Measurements from ENCODE around the gene VPS9D1.
"Not testable (repeated sequence)": the region's sequence is repeated elsewhere in the genome, so short reads cannot be mapped to it uniquely, and the experiment has no call there.

Gene VPS9D1

GRCh38 chr16:89706518-89707260 lies 14.0 kb downstream of the VPS9D1 start:
- no peak overlapping the region for H3K4me3 ChIP-seq (ENCODE audit: low read length)
- H3K9me3 ChIP-seq (ENCODE audit: control insufficient read depth, low read length): no peaks in the 10 kb centered on the region
- no peaks in the 10 kb centered on the region for H3K4me1 ChIP-seq (ENCODE audit: control insufficient read depth, insufficient read depth, low read length)

GRCh38 chr16:89705006-89705405 lies 15.7 kb downstream of the VPS9D1 start:
- no peak for DNase-seq (ENCODE audit: low read depth)
- peaks cover 11% of the 10 kb centered on the region for H3K36me3 ChIP-seq (ENCODE audit: control insufficient read depth, insufficient read depth, low read length, severe bottlenecking)
- H3K9ac ChIP-seq (ENCODE audit: low read length): no peak overlapping the region
- peaks cover 8% of the 10 kb centered on the region for H3K4me1 ChIP-seq (ENCODE audit: control insufficient read depth, insufficient read depth, low read length)
- H3K9me3 ChIP-seq (ENCODE audit: control insufficient read depth, low read length): no peaks in the 10 kb centered on the region
- H3K4me3 ChIP-seq (ENCODE audit: low read length): no peak overlapping the region
- no peaks in the 10 kb centered on the region for H3K27me3 ChIP-seq (replicated peaks; ENCODE audit: control insufficient read depth, insufficient read depth, low read length)

More at GRCh38 chr16:89706518-89707260, 14.0 kb downstream of the VPS9D1 start:
- Histone ChIP-seq H3K36me3 (ENCODE audit: control insufficient read depth, insufficient read depth, low read length, severe bottlenecking) (peaks cover 11% of the 10 kb centered on the region), H3K27me3 (replicated peaks; ENCODE audit: control insufficient read depth, insufficient read depth, low read length) (no peaks in the 10 kb centered on the region), H3K9ac (ENCODE audit: low read length) (peak overlapping the region; percentile 68)
- no peak for DNase-seq (ENCODE audit: low read depth)

- no peak overlapping the region for H3K4me3 ChIP-seq (ENCODE audit: low read length)
- H3K9me3 ChIP-seq (ENCODE audit: control insufficient read depth, low read length): no peaks in the 10 kb centered on the region
- DNase-seq (ENCODE audit: low read depth): no peak
- H3K9ac ChIP-seq (ENCODE audit: low read length): no peak overlapping the region
- peaks cover 11% of the 10 kb centered on the region for H3K4me1 ChIP-seq (ENCODE audit: control insufficient read depth, insufficient read depth, low read length)
- no peaks in the 10 kb centered on the region for H3K27me3 ChIP-seq (replicated peaks; ENCODE audit: control insufficient read depth, insufficient read depth, low read length)
- H3K36me3 ChIP-seq (ENCODE audit: control insufficient read depth, insufficient read depth, low read length, severe bottlenecking): peaks cover 9% of the 10 kb centered on the region
Observed at GRCh38 chr16:89704281-89704680, 16.4 kb downstream of the VPS9D1 start.

GRCh38 chr16:89701425-89702406 lies 19.0 kb downstream of the VPS9D1 start, which contains the start of gene SPATA2L:
Gene SPATA2L, minus strand, starts transcription at chr16:89701705. Its CDS starts 473 bp downstream, at chr16:89701232.
- peak; percentile 92 for DNase-seq (ENCODE audit: low read depth)
- Histone ChIP-seq H3K9me3 (ENCODE audit: control insufficient read depth, low read length) (no peaks in the 10 kb centered on the region), H3K36me3 (ENCODE audit: control insufficient read depth, insufficient read depth, low read length, severe bottlenecking) (no peaks in the 10 kb centered on the region), H3K4me3 (ENCODE audit: low read length) (peak within 1 kb of the TSS; percentile 78), H3K9ac (ENCODE audit: low read length) (peak within 1 kb of the TSS; percentile 76), H3K4me1 (ENCODE audit: control insufficient read depth, insufficient read depth, low read length) (peaks cover 11% of the 10 kb centered on the region), H3K27me3 (replicated peaks; ENCODE audit: control insufficient read depth, insufficient read depth, low read length) (no peaks in the 10 kb centered on the region)

- Histone ChIP-seq H3K36me3 (ENCODE audit: control insufficient read depth, insufficient read depth, low read length, severe bottlenecking) (no peaks in the 10 kb centered on the region), H3K9me3 (ENCODE audit: control insufficient read depth, low read length) (no peaks in the 10 kb centered on the region), H3K27me3 (replicated peaks; ENCODE audit: control insufficient read depth, insufficient read depth, low read length) (no peaks in the 10 kb centered on the region), H3K4me1 (ENCODE audit: control insufficient read depth, insufficient read depth, low read length) (peaks cover 11% of the 10 kb centered on the region), H3K9ac (ENCODE audit: low read length) (peak overlapping the region; percentile 76), H3K4me3 (ENCODE audit: low read length) (peak overlapping the region; percentile 78)
- peak; percentile 69 for DNase-seq (ENCODE audit: low read depth)
Observed at GRCh38 chr16:89700649-89701424, 19.9 kb downstream of the VPS9D1 start.

- no peaks in the 10 kb centered on the region for H3K9me3 ChIP-seq (ENCODE audit: control insufficient read depth, low read length)
- H3K4me1 ChIP-seq (ENCODE audit: control insufficient read depth, insufficient read depth, low read length): peaks cover 11% of the 10 kb centered on the region
- peak; percentile 99 for DNase-seq (ENCODE audit: low read depth)
- H3K4me3 ChIP-seq (ENCODE audit: low read length): peak overlapping the region; percentile 78
- no peaks in the 10 kb centered on the region for H3K27me3 ChIP-seq (replicated peaks; ENCODE audit: control insufficient read depth, insufficient read depth, low read length)
- peak overlapping the region; percentile 76 for H3K9ac ChIP-seq (ENCODE audit: low read length)
- H3K36me3 ChIP-seq (ENCODE audit: control insufficient read depth, insufficient read depth, low read length, severe bottlenecking): no peaks in the 10 kb centered on the region
Observed at GRCh38 chr16:89700100-89700648, 20.5 kb downstream of the VPS9D1 start.

GRCh38 chr16:89699629-89700099 lies 21.0 kb downstream of the VPS9D1 start:
- peaks cover 11% of the 10 kb centered on the region for H3K4me1 ChIP-seq (ENCODE audit: control insufficient read depth, insufficient read depth, low read length)
- not testable (repeated sequence) for DNase-seq (ENCODE audit: low read depth); H3K27me3 ChIP-seq (replicated peaks; ENCODE audit: control insufficient read depth, insufficient read depth, low read length); H3K9ac ChIP-seq (ENCODE audit: low read length); H3K4me3 ChIP-seq (ENCODE audit: low read length); H3K9me3 ChIP-seq (ENCODE audit: control insufficient read depth, low read length); H3K36me3 ChIP-seq (ENCODE audit: control insufficient read depth, insufficient read depth, low read length, severe bottlenecking)

GRCh38 chr16:89698717-89699116 lies 22.0 kb downstream of the VPS9D1 start:
- H3K36me3 ChIP-seq (ENCODE audit: control insufficient read depth, insufficient read depth, low read length, severe bottlenecking): peaks cover 12% of the 10 kb centered on the region
- H3K27me3 ChIP-seq (replicated peaks; ENCODE audit: control insufficient read depth, insufficient read depth, low read length); DNase-seq (ENCODE audit: low read depth); H3K9ac ChIP-seq (ENCODE audit: low read length); H3K4me3 ChIP-seq (ENCODE audit: low read length); H3K9me3 ChIP-seq (ENCODE audit: control insufficient read depth, low read length): not testable (repeated sequence)
- peaks cover 11% of the 10 kb centered on the region for H3K4me1 ChIP-seq (ENCODE audit: control insufficient read depth, insufficient read depth, low read length)

GRCh38 chr16:89697616-89698331 lies 22.9 kb downstream of the VPS9D1 start:
- Histone ChIP-seq H3K9ac (ENCODE audit: low read length) (no peak overlapping the region), H3K4me1 (ENCODE audit: control insufficient read depth, insufficient read depth, low read length) (peaks cover 11% of the 10 kb centered on the region), H3K36me3 (ENCODE audit: control insufficient read depth, insufficient read depth, low read length, severe bottlenecking) (peaks cover 19% of the 10 kb centered on the region), H3K4me3 (ENCODE audit: low read length) (no peak overlapping the region), H3K9me3 (ENCODE audit: control insufficient read depth, low read length) (no peaks in the 10 kb centered on the region), H3K27me3 (replicated peaks; ENCODE audit: control insufficient read depth, insufficient read depth, low read length) (no peaks in the 10 kb centered on the region)
- DNase-seq (ENCODE audit: low read depth): no peak

GRCh38 chr16:89697161-89697615 lies 23.5 kb downstream of the VPS9D1 start:
- peaks cover 22% of the 10 kb centered on the region for H3K36me3 ChIP-seq (ENCODE audit: control insufficient read depth, insufficient read depth, low read length, severe bottlenecking)
- DNase-seq (ENCODE audit: low read depth): no peak
- H3K4me1 ChIP-seq (ENCODE audit: control insufficient read depth, insufficient read depth, low read length): peaks cover 11% of the 10 kb centered on the region
- H3K27me3 ChIP-seq (replicated peaks; ENCODE audit: control insufficient read depth, insufficient read depth, low read length): no peaks in the 10 kb centered on the region
- no peak overlapping the region for H3K4me3 ChIP-seq (ENCODE audit: low read length)
- no peaks in the 10 kb centered on the region for H3K9me3 ChIP-seq (ENCODE audit: control insufficient read depth, low read length)
- no peak overlapping the region for H3K9ac ChIP-seq (ENCODE audit: low read length)

Measured in adipocyte (in vitro differentiated cells).